ENCODE measurements around the gene CAMTA1.

- TF ChIP-seq EZH2 (IDR thresholded peaks at IDR 0.05; ENCODE audit: borderline replicate concordance, low read depth, low read length, severe bottlenecking) (no peak), CTCF (IDR thresholded peaks at IDR 0.05; ENCODE audit: borderline replicate concordance, extremely low read depth, low read length, poor library complexity, severe bottlenecking) (no peak)
These were observed 65.3 kb downstream of the CAMTA1 start for GRCh38 chr1:6850537-6850936.

Measured in DND-41 (cell line).